ENCODE results near the gene MYZAP. TPM values are rescaled to one million over a fixed set of nuclear protein-coding genes. Genes with fewer than 3 reads are reported as not detected.

The MYZAP gene
- total and polyA plus RNA-seq, 2 of the 13 experiments (the other 11 are each of a cell fraction or from before 2014, with no cell fraction given) = not detected

DNA sequence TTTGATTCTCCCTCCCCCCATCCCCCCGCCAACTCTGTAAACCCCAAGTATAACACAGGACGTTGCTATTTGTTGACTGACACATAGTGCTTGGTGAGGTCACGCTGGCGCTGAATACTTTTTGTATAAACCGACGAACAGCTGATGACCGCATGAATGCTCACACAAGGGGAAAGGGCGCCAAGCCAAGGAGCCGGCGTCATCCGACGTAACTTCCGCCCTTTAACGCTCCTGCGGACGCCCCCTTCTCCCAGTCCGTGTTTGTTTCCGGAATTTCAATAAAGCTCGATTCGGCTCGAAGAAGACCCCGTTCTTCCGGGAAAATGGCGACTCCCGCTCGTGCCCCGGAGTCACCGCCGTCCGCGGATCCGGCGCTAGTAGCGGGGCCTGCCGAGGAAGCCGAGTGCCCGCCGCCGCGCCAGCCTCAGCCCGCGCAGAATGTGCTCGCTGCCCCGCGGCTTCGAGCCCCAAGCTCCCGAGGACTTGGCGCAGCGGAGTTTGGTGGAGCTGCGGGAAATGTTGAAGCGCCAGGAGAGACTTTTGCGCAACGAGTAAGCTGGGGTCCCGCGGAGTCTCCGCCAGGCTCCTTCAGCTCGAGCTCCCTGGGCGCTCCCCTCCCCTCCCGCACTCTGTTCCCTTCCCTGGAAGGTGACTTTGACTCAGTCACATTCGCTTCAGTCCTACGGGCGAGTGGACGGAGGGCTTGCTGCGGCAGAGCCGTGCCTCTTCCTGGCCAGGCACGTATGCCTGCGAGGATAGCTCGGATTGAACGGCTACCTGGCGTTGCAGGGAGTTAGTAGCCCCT lies 114.9 kb downstream of the MYZAP start, which contains the start of gene POLR2M (continued):
- no peak for TF ChIP-seq HOXA7 (CRISPR knock-in tag; IDR thresholded peaks at IDR 0.05)
- TF ChIP-seq ZC3H13 (CRISPR knock-in tag; IDR thresholded peaks at IDR 0.05) = no peak
- TF ChIP-seq RNF2 (conservative IDR thresholded peaks at IDR 0.05; ENCODE audit: low read depth) = no peak; the same call in 1 of the 2 replicates
- TF ChIP-seq PHF20 (CRISPR knock-in tag; IDR thresholded peaks at IDR 0.05) = peak; percentile 96
- TF ChIP-seq KLF16 (CRISPR knock-in tag; IDR thresholded peaks at IDR 0.05) = peak in 1 of 2 experiments; percentile 83; a peak in 2 of 4 replicates
- peak; percentile 68 for TF ChIP-seq FOXO1 (CRISPR knock-in tag; IDR thresholded peaks at IDR 0.05)
- TF ChIP-seq, protein P1, sequence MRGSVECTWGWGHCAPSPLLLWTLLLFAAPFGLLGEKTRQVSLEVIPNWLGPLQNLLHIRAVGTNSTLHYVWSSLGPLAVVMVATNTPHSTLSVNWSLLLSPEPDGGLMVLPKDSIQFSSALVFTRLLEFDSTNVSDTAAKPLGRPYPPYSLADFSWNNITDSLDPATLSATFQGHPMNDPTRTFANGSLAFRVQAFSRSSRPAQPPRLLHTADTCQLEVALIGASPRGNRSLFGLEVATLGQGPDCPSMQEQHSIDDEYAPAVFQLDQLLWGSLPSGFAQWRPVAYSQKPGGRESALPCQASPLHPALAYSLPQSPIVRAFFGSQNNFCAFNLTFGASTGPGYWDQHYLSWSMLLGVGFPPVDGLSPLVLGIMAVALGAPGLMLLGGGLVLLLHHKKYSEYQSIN (CRISPR knock-in tag; IDR thresholded peaks at IDR 0.05; ENCODE audit: borderline replicate concordance) = no peak
- TF ChIP-seq, protein P2, sequence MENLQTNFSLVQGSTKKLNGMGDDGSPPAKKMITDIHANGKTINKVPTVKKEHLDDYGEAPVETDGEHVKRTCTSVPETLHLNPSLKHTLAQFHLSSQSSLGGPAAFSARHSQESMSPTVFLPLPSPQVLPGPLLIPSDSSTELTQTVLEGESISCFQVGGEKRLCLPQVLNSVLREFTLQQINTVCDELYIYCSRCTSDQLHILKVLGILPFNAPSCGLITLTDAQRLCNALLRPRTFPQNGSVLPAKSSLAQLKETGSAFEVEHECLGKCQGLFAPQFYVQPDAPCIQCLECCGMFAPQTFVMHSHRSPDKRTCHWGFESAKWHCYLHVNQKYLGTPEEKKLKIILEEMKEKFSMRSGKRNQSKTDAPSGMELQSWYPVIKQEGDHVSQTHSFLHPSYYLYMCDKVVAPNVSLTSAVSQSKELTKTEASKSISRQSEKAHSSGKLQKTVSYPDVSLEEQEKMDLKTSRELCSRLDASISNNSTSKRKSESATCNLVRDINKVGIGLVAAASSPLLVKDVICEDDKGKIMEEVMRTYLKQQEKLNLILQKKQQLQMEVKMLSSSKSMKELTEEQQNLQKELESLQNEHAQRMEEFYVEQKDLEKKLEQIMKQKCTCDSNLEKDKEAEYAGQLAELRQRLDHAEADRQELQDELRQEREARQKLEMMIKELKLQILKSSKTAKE (CRISPR knock-in tag; IDR thresholded peaks at IDR 0.05; ENCODE audit: borderline replicate concordance) = no peak
- TF ChIP-seq HDAC1 (CRISPR knock-in tag; IDR thresholded peaks at IDR 0.05) = peak; percentile 72; the same call in 1 of the 2 replicates
- no peak for TF ChIP-seq SP1 (IDR thresholded peaks at IDR 0.05)
- peak; percentile 65 for TF ChIP-seq SP1 (CRISPR knock-in tag; IDR thresholded peaks at IDR 0.05)
- TF ChIP-seq, protein P3, sequence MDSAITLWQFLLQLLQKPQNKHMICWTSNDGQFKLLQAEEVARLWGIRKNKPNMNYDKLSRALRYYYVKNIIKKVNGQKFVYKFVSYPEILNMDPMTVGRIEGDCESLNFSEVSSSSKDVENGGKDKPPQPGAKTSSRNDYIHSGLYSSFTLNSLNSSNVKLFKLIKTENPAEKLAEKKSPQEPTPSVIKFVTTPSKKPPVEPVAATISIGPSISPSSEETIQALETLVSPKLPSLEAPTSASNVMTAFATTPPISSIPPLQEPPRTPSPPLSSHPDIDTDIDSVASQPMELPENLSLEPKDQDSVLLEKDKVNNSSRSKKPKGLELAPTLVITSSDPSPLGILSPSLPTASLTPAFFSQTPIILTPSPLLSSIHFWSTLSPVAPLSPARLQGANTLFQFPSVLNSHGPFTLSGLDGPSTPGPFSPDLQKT (CRISPR knock-in tag; IDR thresholded peaks at IDR 0.05; ENCODE audit: borderline replicate concordance) = no peak
- TF ChIP-seq, protein P4, sequence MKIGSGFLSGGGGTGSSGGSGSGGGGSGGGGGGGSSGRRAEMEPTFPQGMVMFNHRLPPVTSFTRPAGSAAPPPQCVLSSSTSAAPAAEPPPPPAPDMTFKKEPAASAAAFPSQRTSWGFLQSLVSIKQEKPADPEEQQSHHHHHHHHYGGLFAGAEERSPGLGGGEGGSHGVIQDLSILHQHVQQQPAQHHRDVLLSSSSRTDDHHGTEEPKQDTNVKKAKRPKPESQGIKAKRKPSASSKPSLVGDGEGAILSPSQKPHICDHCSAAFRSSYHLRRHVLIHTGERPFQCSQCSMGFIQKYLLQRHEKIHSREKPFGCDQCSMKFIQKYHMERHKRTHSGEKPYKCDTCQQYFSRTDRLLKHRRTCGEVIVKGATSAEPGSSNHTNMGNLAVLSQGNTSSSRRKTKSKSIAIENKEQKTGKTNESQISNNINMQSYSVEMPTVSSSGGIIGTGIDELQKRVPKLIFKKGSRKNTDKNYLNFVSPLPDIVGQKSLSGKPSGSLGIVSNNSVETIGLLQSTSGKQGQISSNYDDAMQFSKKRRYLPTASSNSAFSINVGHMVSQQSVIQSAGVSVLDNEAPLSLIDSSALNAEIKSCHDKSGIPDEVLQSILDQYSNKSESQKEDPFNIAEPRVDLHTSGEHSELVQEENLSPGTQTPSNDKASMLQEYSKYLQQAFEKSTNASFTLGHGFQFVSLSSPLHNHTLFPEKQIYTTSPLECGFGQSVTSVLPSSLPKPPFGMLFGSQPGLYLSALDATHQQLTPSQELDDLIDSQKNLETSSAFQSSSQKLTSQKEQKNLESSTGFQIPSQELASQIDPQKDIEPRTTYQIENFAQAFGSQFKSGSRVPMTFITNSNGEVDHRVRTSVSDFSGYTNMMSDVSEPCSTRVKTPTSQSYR (CRISPR knock-in tag; IDR thresholded peaks at IDR 0.05; ENCODE audit: borderline replicate concordance) = no peak
- TF ChIP-seq ZNF841 (CRISPR knock-in tag; IDR thresholded peaks at IDR 0.05; ENCODE audit: borderline replicate concordance) = no peak
- TF ChIP-seq TCF7 (IDR thresholded peaks at IDR 0.05; ENCODE audit: low read depth) = no peak
- TF ChIP-seq ZNF136 (CRISPR knock-in tag; IDR thresholded peaks at IDR 0.05; ENCODE audit: low read depth) = no peak
- TF ChIP-seq PPARG (CRISPR knock-in tag; conservative IDR thresholded peaks at IDR 0.05) = peak; percentile 53; the same call in 1 of the 2 replicates
- TF ChIP-seq, protein P5, sequence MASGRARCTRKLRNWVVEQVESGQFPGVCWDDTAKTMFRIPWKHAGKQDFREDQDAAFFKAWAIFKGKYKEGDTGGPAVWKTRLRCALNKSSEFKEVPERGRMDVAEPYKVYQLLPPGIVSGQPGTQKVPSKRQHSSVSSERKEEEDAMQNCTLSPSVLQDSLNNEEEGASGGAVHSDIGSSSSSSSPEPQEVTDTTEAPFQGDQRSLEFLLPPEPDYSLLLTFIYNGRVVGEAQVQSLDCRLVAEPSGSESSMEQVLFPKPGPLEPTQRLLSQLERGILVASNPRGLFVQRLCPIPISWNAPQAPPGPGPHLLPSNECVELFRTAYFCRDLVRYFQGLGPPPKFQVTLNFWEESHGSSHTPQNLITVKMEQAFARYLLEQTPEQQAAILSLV (CRISPR knock-in tag; IDR thresholded peaks at IDR 0.05; ENCODE audit: borderline replicate concordance) = peak; percentile 69; the same call in 1 of the 2 replicates
- no peak for TF ChIP-seq HMGA1 (CRISPR knock-in tag; conservative IDR thresholded peaks at IDR 0.05)
- TF ChIP-seq DMAP1 (CRISPR knock-in tag; IDR thresholded peaks at IDR 0.05) = peak; percentile 52; the same call in 1 of the 2 replicates
- TF ChIP-seq JARID2 (CRISPR knock-in tag; IDR thresholded peaks at IDR 0.05; ENCODE audit: insufficient replicate concordance) = no peak
- TF ChIP-seq ZNF550 (CRISPR knock-in tag; IDR thresholded peaks at IDR 0.05; ENCODE audit: borderline replicate concordance) = no peak
